Uterus (tissue), 4 donors: ENCODE measurements around the gene KLHL14. TPM values are rescaled to one million over a fixed set of nuclear protein-coding genes. Genes with fewer than 3 reads are reported as not detected.

Experiments
- DNase-seq, 2 donors: peaks; one replicate each; pipeline ENCODE4 v3.0.0-alpha.2; 2019 to 2020
- H3K27ac ChIP-seq, 2 donors: fragments of 200-600 bp; sonication (generic); 1 replicate in 1 of 2; 2 replicates in 1 of 2; pipeline ENCODE4 v1.5.1; 2016 to 2018
- H3K27me3 ChIP-seq, 2 donors: fragments of 200-600 bp; sonication (generic); one replicate each; pipeline ENCODE4 v1.5.1; 2018 to 2019; ENCODE audit warnings: control low read depth in 1 of 2
- H3K36me3 ChIP-seq, 2 donors: fragments of 200-600 bp; sonication (generic); one replicate each; pipeline ENCODE4 v1.5.1; 2019; ENCODE audit warnings: control low read depth in 1 of 2
- H3K4me1 ChIP-seq, 2 donors: fragments of 200-600 bp; sonication (generic); one replicate each; pipeline ENCODE4 v1.5.1; 2018 to 2019; ENCODE audit warnings: control low read depth in 1 of 2
- H3K4me3 ChIP-seq, 2 donors: fragments of 200-600 bp; sonication (generic); 1 replicate in 1 of 2; 2 replicates in 1 of 2; pipeline ENCODE4 v1.5.1; 2018 to 2019; ENCODE audit warnings: mild to moderate bottlenecking in 1 of 2
- H3K9me3 ChIP-seq, 2 donors: fragments of 200-600 bp; sonication (generic); one replicate each; pipeline ENCODE4 v1.5.1; 2019; ENCODE audit warnings: control low read depth in 1 of 2
- POLR2A ChIP-seq, 2 donors: fragments of 450-650 bp; IDR thresholded peaks; one replicate each; pipeline ENCODE4 v1.6.1; 2016; ENCODE audit warnings: antibody characterized with exemption in 2 of 2, mild to moderate bottlenecking in 1 of 2, moderate library complexity in 1 of 2
- intact Hi-C: fragments of 100-400 bp; cut with DNase I; formaldehyde crosslinking; loops from one replicate; pipeline ENCODE4 v1.15.1; 2023; ENCODE audit warnings: low total_unique reads
- total RNA-seq, 4 donors: library from RNA; depleted of rRNA in 3 of 4; stranded (reverse); fragments of >200 nt in 3 of 4; gene quantifications; one replicate each; pipeline versions ENCODE4 v1.1.0 to v1.2.4, GENCODE V29; 2014 to 2023
- TF ChIP-seq, protein P1 (sequence below), 4 experiments: fragments of 200-600 bp in 2 of 4; fragments of 450-650 bp in 2 of 4; sonication (generic) in 2 of 4; IDR thresholded peaks; one replicate each; pipeline ENCODE4 v1.5.1; 2016 to 2019; ENCODE audit warnings: antibody characterized with exemption in 4 of 4, mild to moderate bottlenecking in 2 of 4, moderate library complexity in 1 of 4
- donor health status: DM: yes; HTN: yes; CAD: no.

The KLHL14 gene
- total RNA-seq, 4 donors from 2014 or later: 2.6 to 9.5 (median 3.0) TPM

GRCh38 chr18:32775628-32776027, 2.8 kb upstream of the KLHL14 start:
- no peaks in the 10 kb centered on the region for H3K9me3 ChIP-seq
- H3K36me3 ChIP-seq: no peaks in the 10 kb centered on the region
- no peaks in the 10 kb centered on the region for H3K27me3 ChIP-seq
- no peak overlapping the region for H3K4me3 ChIP-seq
- intact Hi-C loops: no loop called here
- no peak overlapping the region for H3K27ac ChIP-seq
- peaks cover 0 to 7% of the 10 kb centered on the region in 2 donors for H3K4me1 ChIP-seq
- TF ChIP-seq POLR2A (IDR thresholded peaks at IDR 0.05): no peak
- TF ChIP-seq, protein P1, sequence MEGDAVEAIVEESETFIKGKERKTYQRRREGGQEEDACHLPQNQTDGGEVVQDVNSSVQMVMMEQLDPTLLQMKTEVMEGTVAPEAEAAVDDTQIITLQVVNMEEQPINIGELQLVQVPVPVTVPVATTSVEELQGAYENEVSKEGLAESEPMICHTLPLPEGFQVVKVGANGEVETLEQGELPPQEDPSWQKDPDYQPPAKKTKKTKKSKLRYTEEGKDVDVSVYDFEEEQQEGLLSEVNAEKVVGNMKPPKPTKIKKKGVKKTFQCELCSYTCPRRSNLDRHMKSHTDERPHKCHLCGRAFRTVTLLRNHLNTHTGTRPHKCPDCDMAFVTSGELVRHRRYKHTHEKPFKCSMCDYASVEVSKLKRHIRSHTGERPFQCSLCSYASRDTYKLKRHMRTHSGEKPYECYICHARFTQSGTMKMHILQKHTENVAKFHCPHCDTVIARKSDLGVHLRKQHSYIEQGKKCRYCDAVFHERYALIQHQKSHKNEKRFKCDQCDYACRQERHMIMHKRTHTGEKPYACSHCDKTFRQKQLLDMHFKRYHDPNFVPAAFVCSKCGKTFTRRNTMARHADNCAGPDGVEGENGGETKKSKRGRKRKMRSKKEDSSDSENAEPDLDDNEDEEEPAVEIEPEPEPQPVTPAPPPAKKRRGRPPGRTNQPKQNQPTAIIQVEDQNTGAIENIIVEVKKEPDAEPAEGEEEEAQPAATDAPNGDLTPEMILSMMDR (IDR thresholded peaks at IDR 0.05): no peak
- no peak for DNase-seq

DNA sequence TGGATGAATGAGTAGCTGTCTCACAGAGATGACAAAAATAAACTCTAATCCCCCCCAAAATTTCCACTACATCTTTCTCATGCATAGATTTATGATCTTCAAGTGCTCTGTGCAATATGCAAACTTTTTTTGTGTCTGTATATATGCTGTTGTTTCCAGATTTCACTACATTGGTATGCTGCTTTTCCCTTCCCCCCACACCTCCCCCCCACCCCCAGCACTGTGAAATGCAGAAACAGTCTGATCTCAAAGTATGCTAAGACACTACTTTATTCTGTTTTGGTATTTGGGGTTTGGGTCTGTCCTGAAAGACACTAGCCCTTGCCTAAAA, 524 bp upstream of the KLHL14 start:
- no peak for TF ChIP-seq POLR2A (IDR thresholded peaks at IDR 0.05)
- TF ChIP-seq, protein P1 (IDR thresholded peaks at IDR 0.05): no peak
- Histone ChIP-seq H3K4me1 (peaks cover 0 to 14% of the 10 kb centered on the region in 2 donors), H3K9me3 (no peaks in the 10 kb centered on the region), H3K36me3 (no peaks in the 10 kb centered on the region), H3K4me3 (no peak overlapping the region), H3K27me3 (no peaks in the 10 kb centered on the region), H3K27ac (no peak overlapping the region)
- intact Hi-C loops: no loop called here
- DNase-seq: no peak

DNA sequence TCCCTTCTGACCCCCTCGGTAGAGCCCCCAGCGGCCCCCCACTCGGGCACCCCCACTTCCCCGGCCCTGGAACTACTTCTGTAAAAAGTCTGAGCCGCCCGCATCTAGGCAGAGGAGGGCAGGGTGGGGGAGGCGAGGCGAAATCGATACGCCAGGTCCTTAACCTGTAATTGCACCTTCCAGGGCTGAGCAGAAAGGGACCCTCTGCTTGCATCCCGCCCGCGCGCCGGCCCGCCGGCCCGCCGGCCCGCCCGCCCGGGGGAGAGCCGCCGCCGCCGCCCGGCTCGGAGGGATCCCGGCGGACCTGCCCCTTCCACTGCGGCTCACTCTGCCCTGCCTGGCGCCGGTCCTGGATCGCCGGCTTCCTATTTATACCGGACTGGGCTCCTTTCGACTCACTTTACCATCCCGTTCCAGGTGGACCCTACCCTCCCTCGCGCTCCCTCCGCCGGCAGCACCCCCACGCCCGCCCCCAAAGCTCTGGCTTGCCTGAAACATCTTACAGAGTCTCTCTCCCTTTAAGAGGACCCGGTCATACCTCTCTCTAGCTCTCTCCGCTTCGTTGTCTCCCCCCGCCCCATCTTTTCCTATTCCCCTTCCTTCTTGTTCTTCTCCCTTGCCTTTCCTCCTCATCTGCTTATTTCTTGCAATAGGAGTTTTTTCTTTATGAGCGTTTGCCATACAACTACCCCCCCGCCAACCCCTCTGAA, 797 bp downstream of the KLHL14 start:
- Histone ChIP-seq H3K27ac (peak overlapping the region; percentile 42 to 65), H3K4me3 (peak overlapping the region; percentile 33 to 36), H3K4me1 (peaks cover 0 to 14% of the 10 kb centered on the region in 2 donors), H3K27me3 (peaks cover 0 to under 1% of the 10 kb centered on the region in 2 donors), H3K9me3 (no peaks in the 10 kb centered on the region), H3K36me3 (no peaks in the 10 kb centered on the region)
- DNase-seq: no peak
- intact Hi-C loops: no loop called here
- TF ChIP-seq, protein P1 (IDR thresholded peaks at IDR 0.05): no peak
- no peak for TF ChIP-seq POLR2A (IDR thresholded peaks at IDR 0.05)

DNA sequence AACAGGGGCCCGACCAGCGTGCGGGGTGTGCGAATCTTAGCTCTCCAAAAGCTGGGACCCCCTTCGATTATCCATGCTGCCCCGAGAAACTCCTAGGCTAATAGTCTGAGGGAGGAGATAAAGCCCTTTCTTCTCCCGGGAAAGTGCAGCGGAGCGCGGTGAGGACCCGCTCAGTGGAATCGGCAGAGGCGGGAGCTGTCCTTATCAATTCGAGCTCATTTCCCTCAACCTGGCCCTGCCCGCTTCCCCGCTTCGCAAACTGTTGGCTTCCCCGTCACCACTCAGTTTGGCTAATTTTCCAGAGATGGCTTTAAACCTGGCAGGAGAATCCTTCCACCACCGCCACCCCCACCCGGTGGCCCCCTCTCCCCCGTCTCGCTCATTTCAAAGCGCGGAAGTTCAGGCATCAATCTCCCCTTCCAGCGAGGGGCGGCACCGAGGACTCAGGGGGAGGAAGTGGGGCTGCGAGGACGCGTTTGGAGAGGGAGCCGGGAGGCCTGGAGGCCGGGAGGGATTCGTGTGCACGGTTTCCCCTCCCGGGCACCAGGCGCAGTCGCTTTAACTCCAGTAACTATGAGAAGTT, 1.6 kb downstream of the KLHL14 start:
- TF ChIP-seq POLR2A (IDR thresholded peaks at IDR 0.05): no peak
- TF ChIP-seq, protein P1 (IDR thresholded peaks at IDR 0.05): no peak
- H3K27me3 ChIP-seq: peaks cover 0 to 8% of the 10 kb centered on the region in 2 donors
- peak overlapping the region; percentile 42 to 65 for H3K27ac ChIP-seq
- intact Hi-C loops: no loop called here
- peaks cover 0 to 14% of the 10 kb centered on the region in 2 donors for H3K4me1 ChIP-seq
- H3K4me3 ChIP-seq: peak overlapping the region; percentile 33 to 36
- DNase-seq: no peak
- H3K36me3 ChIP-seq: no peaks in the 10 kb centered on the region
- no peaks in the 10 kb centered on the region for H3K9me3 ChIP-seq

GRCh38 chr18:32770666-32771168, 2.1 kb downstream of the KLHL14 start:
- peak overlapping the region; percentile 1 to 33 for H3K4me3 ChIP-seq
- no peaks in the 10 kb centered on the region for H3K9me3 ChIP-seq
- TF ChIP-seq, protein P1 (IDR thresholded peaks at IDR 0.05): no peak
- TF ChIP-seq POLR2A (IDR thresholded peaks at IDR 0.05): no peak
- H3K27ac ChIP-seq: peak overlapping the region; percentile 42 to 65
- H3K4me1 ChIP-seq: peaks cover 0 to 14% of the 10 kb centered on the region in 2 donors
- H3K36me3 ChIP-seq: no peaks in the 10 kb centered on the region
- DNase-seq: no peak
- peaks cover 0 to 14% of the 10 kb centered on the region in 2 donors for H3K27me3 ChIP-seq
- intact Hi-C loops: no loop called here
